ENCODE measurements around the gene PLEK2. TPM values are rescaled to one million over a fixed set of nuclear protein-coding genes. Genes with fewer than 3 reads are reported as not detected.
A peak's percentile ranks its signal among the peaks of the same experiment; 100 is the strongest.

The PLEK2 gene
- total RNA-seq, 1 donor from 2014 or later = 2.5 TPM

- TF ChIP-seq, protein P1, sequence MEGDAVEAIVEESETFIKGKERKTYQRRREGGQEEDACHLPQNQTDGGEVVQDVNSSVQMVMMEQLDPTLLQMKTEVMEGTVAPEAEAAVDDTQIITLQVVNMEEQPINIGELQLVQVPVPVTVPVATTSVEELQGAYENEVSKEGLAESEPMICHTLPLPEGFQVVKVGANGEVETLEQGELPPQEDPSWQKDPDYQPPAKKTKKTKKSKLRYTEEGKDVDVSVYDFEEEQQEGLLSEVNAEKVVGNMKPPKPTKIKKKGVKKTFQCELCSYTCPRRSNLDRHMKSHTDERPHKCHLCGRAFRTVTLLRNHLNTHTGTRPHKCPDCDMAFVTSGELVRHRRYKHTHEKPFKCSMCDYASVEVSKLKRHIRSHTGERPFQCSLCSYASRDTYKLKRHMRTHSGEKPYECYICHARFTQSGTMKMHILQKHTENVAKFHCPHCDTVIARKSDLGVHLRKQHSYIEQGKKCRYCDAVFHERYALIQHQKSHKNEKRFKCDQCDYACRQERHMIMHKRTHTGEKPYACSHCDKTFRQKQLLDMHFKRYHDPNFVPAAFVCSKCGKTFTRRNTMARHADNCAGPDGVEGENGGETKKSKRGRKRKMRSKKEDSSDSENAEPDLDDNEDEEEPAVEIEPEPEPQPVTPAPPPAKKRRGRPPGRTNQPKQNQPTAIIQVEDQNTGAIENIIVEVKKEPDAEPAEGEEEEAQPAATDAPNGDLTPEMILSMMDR (IDR thresholded peaks at IDR 0.05) = no peak
- Histone ChIP-seq H3K36me3 (peaks cover 25% of the 10 kb centered on the region), H3K27me3 (no peaks in the 10 kb centered on the region), H3K27ac (no peak overlapping the region), H3K4me3 (no peak overlapping the region), H3K9me3 (no peaks in the 10 kb centered on the region), H3K4me1 (no peaks in the 10 kb centered on the region)
- no peak for DNase-seq
- intact Hi-C loops (cut with DNase I) = no loop called here
- peak; percentile 23 for ATAC-seq
Measured at GRCh38 chr14:67389811-67390534, 22.0 kb downstream of the PLEK2 start.

- TF ChIP-seq, protein P1 (IDR thresholded peaks at IDR 0.05) = no peak
- DNase-seq = no peak
- no peak for ATAC-seq
- H3K4me3 ChIP-seq = no peak overlapping the region
- intact Hi-C loops (cut with DNase I) = no loop called here
- H3K4me1 ChIP-seq = no peaks in the 10 kb centered on the region
- H3K9me3 ChIP-seq = no peaks in the 10 kb centered on the region
- no peak overlapping the region for H3K27ac ChIP-seq
- no peaks in the 10 kb centered on the region for H3K27me3 ChIP-seq
- peaks cover 32% of the 10 kb centered on the region for H3K36me3 ChIP-seq
Measured at GRCh38 chr14:67389275-67389674, 22.7 kb downstream of the PLEK2 start.

DNA sequence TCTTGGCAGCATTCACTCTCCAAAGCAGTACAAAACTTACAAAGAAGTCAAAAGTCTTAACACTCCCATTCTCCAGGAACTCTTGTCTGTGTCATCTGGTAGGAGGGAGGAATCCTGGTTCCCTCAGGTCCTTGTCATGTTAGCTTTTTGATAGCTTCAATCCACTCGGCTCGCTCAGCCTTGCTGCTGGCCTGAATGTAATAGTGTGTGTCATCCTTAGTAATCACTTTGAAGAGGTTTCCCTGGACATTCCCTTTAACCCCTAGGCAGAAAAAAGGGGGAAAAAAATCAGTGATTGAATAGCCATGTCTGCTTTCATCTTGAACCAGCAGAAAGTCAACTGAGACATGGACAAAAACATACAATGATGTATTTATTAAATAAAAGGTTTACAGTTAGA lies 24.8 kb downstream of the PLEK2 start:
- Histone ChIP-seq H3K9me3 (no peaks in the 10 kb centered on the region), H3K27ac (no peak overlapping the region), H3K4me3 (no peak overlapping the region), H3K4me1 (no peaks in the 10 kb centered on the region), H3K36me3 (peaks cover 53% of the 10 kb centered on the region), H3K27me3 (no peaks in the 10 kb centered on the region)
- ATAC-seq = no peak
- intact Hi-C loops (cut with DNase I) = no loop called here
- no peak for DNase-seq
- TF ChIP-seq, protein P1 (IDR thresholded peaks at IDR 0.05) = no peak

GRCh38 chr14:67385618-67386017 lies 26.3 kb downstream of the PLEK2 start:
- no peak for ATAC-seq

GRCh38 chr14:67385120-67385519 lies 26.8 kb downstream of the PLEK2 start:
- H3K27me3 ChIP-seq = no peaks in the 10 kb centered on the region
- no peaks in the 10 kb centered on the region for H3K9me3 ChIP-seq
- no peak overlapping the region for H3K4me3 ChIP-seq
- TF ChIP-seq, protein P1 (IDR thresholded peaks at IDR 0.05) = no peak
- peaks cover 74% of the 10 kb centered on the region for H3K36me3 ChIP-seq
- DNase-seq = no peak
- no peaks in the 10 kb centered on the region for H3K4me1 ChIP-seq
- no peak for ATAC-seq
- intact Hi-C loops (cut with DNase I) = no loop called here
- H3K27ac ChIP-seq = no peak overlapping the region

More at GRCh38 chr14:67385618-67386017, 26.3 kb downstream of the PLEK2 start:
- DNase-seq = no peak
- no peaks in the 10 kb centered on the region for H3K9me3 ChIP-seq
- H3K27me3 ChIP-seq = no peaks in the 10 kb centered on the region
- H3K4me1 ChIP-seq = no peaks in the 10 kb centered on the region
- TF ChIP-seq, protein P1 (IDR thresholded peaks at IDR 0.05) = no peak
- H3K27ac ChIP-seq = no peak overlapping the region
- intact Hi-C loops (cut with DNase I) = no loop called here
- no peak overlapping the region for H3K4me3 ChIP-seq
- H3K36me3 ChIP-seq = peaks cover 69% of the 10 kb centered on the region
